ENCODE data around the gene ADRB2. TPM values are rescaled to one million over a fixed set of nuclear protein-coding genes. Genes with fewer than 3 reads are reported as not detected.

Gene ADRB2
- total RNA-seq, 1 donor from 2014 or later = 3.2 TPM

- Mint-ChIP-seq H3K36me3 (ENCODE audit: low read depth) (no peaks in the 10 kb centered on the region), H3K27me3 (no peaks in the 10 kb centered on the region), H3K4me3 (no peak overlapping the region), H3K4me1 (peaks cover 42% of the 10 kb centered on the region), H3K9me3 (no peaks in the 10 kb centered on the region), H3K27ac (no peak overlapping the region)
- no peak for DNase-seq
- no peak for ATAC-seq (ENCODE audit: low read depth)
- ChIA-PET CTCF (interaction anchor here (0.9 to 3.9 kb wide), 5 partner anchors 13 to 166 kb away, joined by 3 to 18 read pairs (median 3); no protein-coding TSS in a partner anchor), POLR2A (interaction anchor here (0.8 to 2.0 kb wide), 3 partner anchors 35 to 408 kb away, joined by 3 to 6 read pairs (median 4); partner anchors contain the start of genes ADRB2 and FBXO38)
- no peak for TF ChIP-seq CTCF (IDR thresholded peaks at IDR 0.05)
- intact Hi-C loops (cut with micrococcal nuclease) = loop anchor here (5.0 kb wide), 1 partner anchor 41 kb away; no protein-coding TSS in a partner anchor
These were observed 34.7 kb upstream of the ADRB2 start for GRCh38 chr5:148791696-148792095.

GRCh38 chr5:148792744-148793143 is 33.7 kb upstream of the ADRB2 start:
- no peak for DNase-seq
- H3K27me3 Mint-ChIP-seq = no peaks in the 10 kb centered on the region
- CTCF ChIA-PET = interaction anchor here (1.6 kb wide), 1 partner anchor 12 kb away, joined by 4 read pairs; no protein-coding TSS in a partner anchor
- POLR2A ChIA-PET = interaction anchor here (2.0 kb wide), 1 partner anchor 33 kb away, joined by 6 read pairs; the partner anchor contains the start of gene ADRB2
- no peaks in the 10 kb centered on the region for H3K36me3 Mint-ChIP-seq (ENCODE audit: low read depth)
- intact Hi-C loops (cut with micrococcal nuclease) = loop anchor here (5.0 kb wide), 1 partner anchor 40 kb away; no protein-coding TSS in a partner anchor
- H3K9me3 Mint-ChIP-seq = no peaks in the 10 kb centered on the region
- H3K4me1 Mint-ChIP-seq = peaks cover 42% of the 10 kb centered on the region
- TF ChIP-seq CTCF (IDR thresholded peaks at IDR 0.05) = no peak
- no peak overlapping the region for H3K4me3 Mint-ChIP-seq
- H3K27ac Mint-ChIP-seq = no peak overlapping the region
- no peak for ATAC-seq (ENCODE audit: low read depth)

GRCh38 chr5:148793261-148793660 is 33.1 kb upstream of the ADRB2 start:
- ATAC-seq (ENCODE audit: low read depth) = no peak
- no peaks in the 10 kb centered on the region for H3K36me3 Mint-ChIP-seq (ENCODE audit: low read depth)
- H3K4me1 Mint-ChIP-seq = peaks cover 42% of the 10 kb centered on the region
- ChIA-PET POLR2A (interaction anchor here (1.1 to 2.0 kb wide), 2 partner anchors 33 to 165 kb away, joined by 3 to 6 read pairs; partner anchors contain the start of gene ADRB2), CTCF (interaction anchor here (1.2 to 2.1 kb wide), 2 partner anchors 52 to 60 kb away, joined by 3 to 6 read pairs; no protein-coding TSS in a partner anchor)
- no peaks in the 10 kb centered on the region for H3K9me3 Mint-ChIP-seq
- TF ChIP-seq CTCF (IDR thresholded peaks at IDR 0.05) = no peak
- H3K27me3 Mint-ChIP-seq = no peaks in the 10 kb centered on the region
- no peak overlapping the region for H3K27ac Mint-ChIP-seq
- DNase-seq = no peak
- intact Hi-C loops (cut with micrococcal nuclease) = loop anchor here (5.0 kb wide), 1 partner anchor 39 kb away; no protein-coding TSS in a partner anchor
- no peak overlapping the region for H3K4me3 Mint-ChIP-seq

GRCh38 chr5:148794275-148794674 is 32.1 kb upstream of the ADRB2 start:
- H3K4me3 Mint-ChIP-seq = no peak overlapping the region
- no peak for ATAC-seq (ENCODE audit: low read depth)
- TF ChIP-seq CTCF (IDR thresholded peaks at IDR 0.05) = no peak
- intact Hi-C loops (cut with micrococcal nuclease) = loop anchor here (1.0 to 5.0 kb wide), 2 partner anchors 15 to 38 kb away; no protein-coding TSS in a partner anchor
- ChIA-PET POLR2A (interaction anchor here (0.9 to 1.2 kb wide), 5 partner anchors 10 to 164 kb away, joined by 3 to 5 read pairs (median 3); no protein-coding TSS in a partner anchor), CTCF (interaction anchor here (0.9 to 2.1 kb wide), 6 partner anchors 9 to 163 kb away, joined by 3 to 6 read pairs (median 3); no protein-coding TSS in a partner anchor)
- H3K4me1 Mint-ChIP-seq = peaks cover 42% of the 10 kb centered on the region
- H3K27me3 Mint-ChIP-seq = no peaks in the 10 kb centered on the region
- no peak for DNase-seq
- no peaks in the 10 kb centered on the region for H3K36me3 Mint-ChIP-seq (ENCODE audit: low read depth)
- H3K9me3 Mint-ChIP-seq = no peaks in the 10 kb centered on the region
- H3K27ac Mint-ChIP-seq = peak overlapping the region; percentile 77

Data from activated B cell treated with CpG ODN at 0.5 μM for 24 hours (primary cell).